Posterior vena cava (tissue), 2 donors: Measurements from ENCODE around the gene KCNK4. TPM values are rescaled to one million over a fixed set of nuclear protein-coding genes. Genes with fewer than 3 reads are reported as not detected.
A peak's percentile ranks its signal among the peaks of the same experiment; 100 is the strongest.
"Not testable (repeated sequence)": the region's sequence is repeated elsewhere in the genome, so short reads cannot be mapped to it uniquely, and the experiment has no call there.

Source experiments
- DNase-seq: peaks from one replicate; pipeline ENCODE4 v3.0.0-alpha.2; 2020; ENCODE audit warnings: low spot score
- intact Hi-C, 2 donors: fragments of 100-400 bp; cut with DNase I; formaldehyde crosslinking; loops; one replicate each; pipeline versions ENCODE4 v1.14.1 to v1.14.2; 2022 to 2023
- long read RNA-seq, 2 donors: library from polyadenylated mRNA; unstranded; transcript quantifications; one replicate each; pipeline ENCODE4 v2.0.0, GENCODE V29; 2020 to 2021
- total RNA-seq, 2 donors: library from RNA; stranded (reverse); fragmentation: NEBNext Ultra II Directional; extraction: Animal tissue kit (Norgen Biotek cat#: 25700); gene quantifications; one replicate each; pipeline ENCODE4 v1.2.1, GENCODE V29; 2021
- donor health status: DM: yes; HTN: yes; CAD: no.
- donor health status: DM: yes; HTN: yes; CAD: no.

KCNK4 gene
- not detected for total RNA-seq
- long read RNA-seq, donor 1: 0 reads
- long read RNA-seq, donor 2: 0 reads

DNA sequence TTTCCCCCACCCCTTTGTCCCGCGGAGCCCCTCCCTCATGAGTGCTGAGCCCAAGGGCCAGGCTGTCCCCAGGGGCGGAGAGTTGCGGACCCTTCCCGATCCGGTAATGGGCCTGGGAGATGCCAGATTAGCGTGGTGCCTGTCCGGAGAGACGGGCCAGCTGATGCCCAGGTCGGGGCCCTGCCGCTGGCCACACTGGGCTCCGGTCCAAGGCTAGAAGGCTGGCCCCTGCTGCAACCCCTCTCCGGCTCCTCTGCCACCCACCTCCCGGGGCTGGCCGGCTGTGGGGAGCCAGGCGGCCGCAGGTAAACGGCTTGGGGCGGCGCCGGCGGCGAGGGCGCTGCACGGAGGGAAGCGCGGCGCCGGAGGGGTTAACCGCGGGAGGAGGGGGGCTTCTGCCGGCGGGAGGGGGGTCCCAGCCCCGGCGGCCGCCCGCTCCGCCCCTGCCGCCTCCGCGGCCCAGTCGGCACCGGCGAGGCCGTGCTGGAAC is at the start of gene KCNK4:
KCNK4 (plus strand) TSS at position 41 of the 490 bp plus-strand sequence. CDS start 1,717 bp downstream, outside the sequence.
- peak; percentile 77 for DNase-seq
- intact Hi-C loops: loop anchor here in 1 of 2 donors (10.0 kb wide), 1 partner anchor 87 kb away; the partner anchor contains the start of gene FERMT3

DNA sequence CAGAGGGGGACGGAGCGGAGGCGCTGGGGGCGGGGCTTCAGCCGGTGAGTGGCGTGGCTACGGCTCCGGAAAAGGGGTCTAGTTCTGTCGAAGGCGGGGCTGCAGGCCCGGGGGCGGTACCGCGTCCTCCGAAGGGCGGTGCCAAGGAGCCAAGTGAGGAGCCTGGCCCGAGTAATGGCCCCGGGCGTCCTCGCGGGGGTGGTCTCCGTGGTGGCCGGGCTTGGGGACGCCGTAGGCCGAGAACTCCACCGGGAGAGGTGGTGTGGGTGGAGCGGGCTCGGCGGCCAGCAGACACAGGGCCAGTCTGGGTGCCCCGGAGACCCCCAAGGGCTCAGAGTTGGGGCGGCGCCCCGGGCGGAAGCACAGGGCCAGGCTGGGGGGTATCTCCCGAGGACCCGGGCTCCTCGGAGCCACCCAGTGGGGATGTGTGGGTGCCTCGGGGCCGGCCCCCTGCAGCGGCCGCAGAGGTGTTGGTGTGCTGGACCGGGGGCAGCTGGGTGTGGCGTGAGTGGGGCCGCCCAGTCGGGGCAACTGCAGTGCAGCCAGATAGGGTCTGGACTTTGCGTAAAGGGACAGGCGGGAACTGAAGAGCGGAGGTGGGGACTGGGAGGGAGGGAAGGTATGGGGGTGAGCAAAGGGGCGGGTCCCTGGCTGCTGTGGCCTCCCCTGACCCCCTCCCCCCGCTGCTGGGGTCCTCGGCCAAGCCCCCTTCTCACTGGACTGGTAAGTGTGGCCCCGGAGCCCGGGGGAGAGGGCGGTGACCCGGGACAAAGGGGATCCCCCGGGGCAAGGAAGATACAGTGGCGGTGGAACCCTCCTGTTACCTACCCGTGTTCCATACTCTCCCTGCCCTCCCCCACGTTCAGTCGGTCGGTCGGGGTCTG is 49.4 kb upstream of the KCNK4 start:
- intact Hi-C loops: loop anchor here in 1 of 2 donors (10.0 kb wide), 1 partner anchor 63 kb away; the partner anchor contains the start of genes CATSPERZ and ESRRA
- peak; percentile 89 for DNase-seq

DNA sequence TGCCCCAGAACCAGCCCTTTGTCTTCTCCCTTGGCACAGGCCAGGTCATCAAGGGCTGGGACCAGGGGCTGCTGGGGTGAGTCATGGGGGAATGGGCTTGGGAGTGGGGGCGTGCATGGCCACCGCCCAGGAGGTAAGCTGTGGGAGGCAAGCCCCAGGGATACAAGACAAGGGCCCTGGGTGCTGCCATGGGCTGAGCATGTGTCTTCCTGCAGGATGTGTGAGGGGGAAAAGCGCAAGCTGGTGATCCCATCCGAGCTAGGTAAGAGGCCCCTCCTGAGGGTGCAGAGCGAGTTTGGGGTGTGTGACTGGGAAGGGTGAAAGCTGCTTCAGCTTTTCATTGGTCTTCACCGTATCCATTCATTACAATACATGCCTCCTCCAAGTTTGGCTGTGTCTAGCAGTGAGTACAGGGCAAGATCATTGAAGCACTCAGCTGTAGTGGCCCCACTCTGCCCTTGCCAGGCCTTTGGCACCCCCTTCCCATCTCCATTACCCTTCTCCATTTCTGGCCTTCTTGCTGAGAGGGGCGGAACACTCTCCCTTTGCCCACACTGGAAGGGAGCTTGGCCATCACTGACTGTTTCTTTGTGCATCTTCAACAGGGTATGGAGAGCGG is 47.8 kb upstream of the KCNK4 start:
- intact Hi-C loops: loop anchor here in 1 of 2 donors (10.0 kb wide), 1 partner anchor 61 kb away; the partner anchor contains the start of genes CATSPERZ and ESRRA
- DNase-seq: no peak

DNA sequence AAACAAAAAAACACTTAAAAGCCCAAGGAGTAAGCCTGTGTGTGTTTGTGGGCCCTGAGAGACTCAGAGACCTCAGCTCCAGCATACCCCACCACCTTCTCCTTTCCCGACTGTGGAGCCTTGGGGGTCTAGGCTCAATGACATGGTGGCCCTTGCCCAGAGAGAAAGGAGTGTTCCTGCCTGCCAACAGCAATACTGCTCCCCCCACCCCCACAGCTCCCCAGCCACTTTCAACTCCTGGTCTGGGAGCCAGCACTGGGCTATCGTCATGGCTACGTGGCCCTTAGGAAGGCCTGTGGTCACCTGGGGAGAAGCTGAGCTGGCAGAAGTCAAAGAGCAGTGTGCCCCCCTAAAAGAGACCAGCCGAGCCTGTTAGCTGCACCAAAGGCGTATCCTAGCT is 47.0 kb upstream of the KCNK4 start:
- intact Hi-C loops: loop anchor here in 1 of 2 donors (10.0 kb wide), 1 partner anchor 61 kb away; the partner anchor contains the start of genes CATSPERZ and ESRRA
- DNase-seq: no peak

DNA sequence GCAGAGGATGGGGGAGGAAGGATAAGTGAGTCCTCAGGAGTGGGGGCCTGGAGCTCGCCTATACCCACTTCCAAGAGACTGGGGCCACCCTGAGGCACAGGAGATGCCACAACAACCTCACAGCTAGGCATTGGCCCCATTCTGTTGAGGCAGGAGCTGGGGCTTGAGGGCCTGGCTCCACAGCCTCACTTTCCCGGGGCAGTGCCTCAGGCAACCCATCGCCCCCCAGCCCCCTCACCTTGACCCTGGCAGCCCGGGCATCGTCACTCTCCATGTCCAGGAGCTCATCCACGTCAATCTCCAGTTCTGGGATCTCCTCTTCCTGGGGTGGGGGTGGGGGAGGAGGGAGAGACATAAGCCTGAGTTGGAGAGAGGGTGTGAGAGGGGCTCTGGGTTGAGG is 46.1 kb upstream of the KCNK4 start:
- no peak for DNase-seq
- intact Hi-C loops: loop anchor here in 1 of 2 donors (10.0 kb wide), 1 partner anchor 60 kb away; the partner anchor contains the start of genes CATSPERZ and ESRRA

DNA sequence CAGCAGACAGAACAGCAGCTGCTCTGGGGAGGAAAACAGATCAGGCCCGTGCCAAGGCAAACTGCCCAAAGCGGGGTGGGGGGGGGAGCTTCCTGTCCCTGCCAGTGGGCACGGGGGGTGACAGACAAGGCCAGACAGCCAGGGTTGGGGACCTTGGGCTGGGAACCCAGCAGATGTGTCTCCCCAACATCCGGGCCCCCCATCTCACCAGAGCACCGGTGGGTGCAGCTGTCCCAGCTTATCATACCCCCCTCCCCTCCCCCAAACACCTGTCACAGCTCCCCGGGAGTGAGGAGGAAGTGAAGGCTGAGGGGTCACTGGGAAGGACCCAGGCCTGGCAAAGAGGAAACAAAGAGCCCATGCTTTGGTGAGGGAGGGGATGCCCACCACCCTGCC is 45.7 kb upstream of the KCNK4 start:
- no peak for DNase-seq
- intact Hi-C loops: loop anchor here in 1 of 2 donors (10.0 kb wide), 1 partner anchor 59 kb away; the partner anchor contains the start of genes CATSPERZ and ESRRA

DNA sequence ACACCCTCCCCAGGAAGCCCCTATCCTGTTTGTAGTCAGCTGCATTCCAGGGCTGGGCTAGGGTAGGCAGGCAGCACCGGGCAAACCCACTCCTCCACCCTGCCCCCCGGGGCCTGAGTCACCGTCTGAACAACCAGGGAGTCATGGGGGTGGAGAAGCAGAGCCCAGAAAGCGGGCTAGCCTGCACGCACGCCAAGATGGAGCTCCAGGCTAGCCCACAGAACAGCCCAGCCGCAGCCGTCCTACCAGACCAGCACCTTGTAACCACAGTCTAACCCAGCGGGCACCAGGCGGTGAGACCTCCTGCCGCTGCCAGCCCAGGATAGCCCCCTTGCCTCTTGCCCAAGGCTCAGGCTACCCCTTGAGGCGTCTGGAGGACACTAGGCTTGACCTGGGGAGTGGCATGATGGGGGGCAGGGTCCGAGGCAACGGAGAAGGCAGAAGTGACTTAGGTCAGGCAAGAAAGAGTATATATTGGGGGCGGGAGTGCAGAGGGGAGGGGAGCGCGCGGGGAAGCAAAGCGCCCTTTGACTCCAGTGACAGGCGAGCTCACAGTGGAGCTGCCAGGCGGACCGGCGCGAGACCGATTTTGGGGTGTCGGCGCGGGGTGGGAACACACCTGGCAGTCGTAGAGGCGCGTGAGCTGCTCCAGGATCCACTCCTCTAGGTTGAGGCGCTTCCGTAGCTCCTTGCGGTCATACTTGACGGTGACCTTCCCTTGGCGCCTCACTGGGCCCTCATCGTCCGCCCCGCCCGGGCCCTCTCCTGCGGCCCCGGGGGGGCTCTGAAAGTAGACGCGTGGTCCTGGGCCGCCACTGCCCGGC is 45.1 kb upstream of the KCNK4 start:
- intact Hi-C loops: loop anchor here in 1 of 2 donors (10.0 kb wide), 1 partner anchor 59 kb away; the partner anchor contains the start of genes CATSPERZ and ESRRA
- DNase-seq: peak; percentile 95

DNA sequence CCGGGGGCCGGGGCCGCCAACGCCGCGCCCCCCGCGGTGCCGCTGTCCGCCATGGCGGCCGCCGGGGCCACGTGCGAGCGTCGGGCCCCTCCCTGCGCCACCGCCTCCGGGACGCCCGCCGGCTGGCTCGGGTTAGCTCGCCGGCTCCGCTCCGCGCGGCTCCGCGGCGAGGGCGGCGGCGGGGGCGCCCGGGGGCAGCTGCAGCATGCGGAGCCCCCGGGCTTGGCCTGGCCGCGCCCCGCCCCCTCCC is 44.6 kb upstream of the KCNK4 start:
- intact Hi-C loops: loop anchor here in 1 of 2 donors (10.0 kb wide), 1 partner anchor 58 kb away; the partner anchor contains the start of genes CATSPERZ and ESRRA
- not testable (repeated sequence) for DNase-seq

DNA sequence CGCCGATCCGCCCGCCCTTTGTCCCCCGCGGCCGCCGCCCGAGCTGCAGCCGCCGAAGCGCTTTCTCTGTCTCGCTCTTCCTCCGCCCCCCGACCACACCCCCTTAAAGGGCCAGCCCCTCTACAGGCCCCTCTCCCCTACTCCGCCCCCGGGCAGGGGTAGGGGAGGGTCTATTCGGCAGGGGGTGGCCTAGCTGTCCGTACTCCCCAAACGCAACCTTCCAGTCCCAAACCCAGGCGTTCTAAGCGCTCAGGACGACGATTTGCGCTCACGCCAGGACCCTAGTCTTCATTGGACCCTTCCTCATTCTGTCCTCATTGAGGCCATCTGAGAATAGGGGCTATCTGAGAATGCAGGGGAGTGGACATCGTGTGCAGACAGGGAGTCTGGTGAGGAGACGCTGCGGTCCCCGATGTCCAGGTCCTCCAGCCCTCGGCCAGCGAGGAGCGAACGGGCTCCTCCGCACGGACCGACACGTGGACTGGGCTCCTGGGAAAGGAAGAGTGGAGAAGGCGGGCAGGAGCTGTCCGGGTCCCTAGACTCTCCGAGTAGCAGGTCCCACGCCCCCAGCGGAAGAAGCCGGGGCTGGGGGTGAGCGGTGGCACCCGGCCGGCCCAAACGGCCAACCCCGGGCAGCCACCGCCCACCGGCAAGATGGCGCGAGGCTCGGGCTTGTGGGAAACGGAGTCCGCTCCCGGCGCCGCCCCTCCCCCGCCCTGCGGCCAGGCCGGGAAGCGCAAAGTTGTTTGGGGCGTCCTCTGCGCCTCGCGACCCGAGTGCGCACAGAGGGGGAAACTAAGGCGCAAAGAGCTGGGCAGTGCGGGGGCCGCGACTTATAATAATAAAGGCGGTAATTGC is 44.0 kb upstream of the KCNK4 start, which contains the start of gene PPP1R14B:
PPP1R14B (minus strand) TSS at position 73 of the 858 bp plus-strand sequence. CDS start 270 bp downstream, outside the sequence.
- DNase-seq: peak; percentile 96
- intact Hi-C loops: loop anchor here in 1 of 2 donors (10.0 kb wide), 1 partner anchor 58 kb away; the partner anchor contains the start of genes CATSPERZ and ESRRA

DNA sequence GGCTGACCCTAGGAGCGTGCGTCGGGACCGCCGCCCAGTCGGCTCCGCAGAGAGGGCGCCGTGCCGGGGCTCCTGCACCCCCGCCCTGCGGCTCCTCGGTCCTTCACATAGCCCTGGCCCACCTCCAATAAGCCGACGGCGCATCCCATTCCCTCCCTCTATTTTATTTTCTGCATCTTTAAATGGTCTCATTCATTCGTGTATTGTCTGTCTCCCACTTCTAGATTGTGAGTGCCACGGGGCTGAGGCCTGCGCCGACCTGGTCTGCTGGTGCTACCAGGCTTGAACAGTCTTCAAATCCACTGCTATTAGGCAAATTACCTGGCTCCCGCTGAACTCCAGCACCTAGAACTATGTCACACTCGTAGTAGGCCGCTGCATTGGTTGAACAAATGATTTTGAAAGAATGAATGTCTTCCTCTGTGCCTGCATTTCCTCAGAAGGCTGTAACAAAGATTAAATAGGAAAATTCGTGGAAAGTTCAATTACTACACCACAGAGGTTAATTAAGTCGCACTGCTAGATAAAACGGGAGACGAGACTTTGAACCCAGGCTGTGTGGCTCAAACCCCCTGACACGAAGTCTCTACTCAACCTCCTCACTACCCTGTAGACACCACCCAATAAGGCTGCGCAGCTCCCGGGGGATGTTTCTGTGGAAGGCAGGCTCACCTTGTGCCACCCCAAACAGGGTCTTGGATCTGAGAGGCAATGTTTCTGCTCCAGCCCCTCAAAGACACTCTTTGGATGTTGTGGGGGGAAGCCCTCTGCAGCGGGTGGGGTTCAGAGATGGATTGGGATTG is 43.2 kb upstream of the KCNK4 start:
- no peak for DNase-seq
- intact Hi-C loops: loop anchor here in 1 of 2 donors (10.0 kb wide), 1 partner anchor 57 kb away; the partner anchor contains the start of genes CATSPERZ and ESRRA

DNA sequence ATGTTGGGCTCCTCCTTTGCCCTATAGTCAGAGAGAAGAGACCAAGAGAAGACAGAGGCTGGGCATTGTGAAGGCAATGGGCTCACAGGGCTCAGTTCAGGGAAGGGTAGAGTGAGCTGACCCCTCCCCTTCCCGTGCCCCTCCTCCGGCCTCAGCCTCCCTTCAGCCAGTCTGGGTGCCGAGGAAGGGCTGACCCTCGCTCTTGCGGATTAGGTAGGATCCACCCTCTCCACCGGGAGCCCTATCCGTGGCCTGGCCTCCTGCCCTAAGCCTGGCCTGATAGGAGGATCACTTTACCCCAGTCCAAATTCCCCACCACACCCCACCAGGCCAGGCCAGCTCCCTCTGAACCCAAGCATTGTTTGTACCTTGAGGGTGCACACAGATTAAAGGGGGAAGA is 42.5 kb upstream of the KCNK4 start:
- DNase-seq: no peak

DNA sequence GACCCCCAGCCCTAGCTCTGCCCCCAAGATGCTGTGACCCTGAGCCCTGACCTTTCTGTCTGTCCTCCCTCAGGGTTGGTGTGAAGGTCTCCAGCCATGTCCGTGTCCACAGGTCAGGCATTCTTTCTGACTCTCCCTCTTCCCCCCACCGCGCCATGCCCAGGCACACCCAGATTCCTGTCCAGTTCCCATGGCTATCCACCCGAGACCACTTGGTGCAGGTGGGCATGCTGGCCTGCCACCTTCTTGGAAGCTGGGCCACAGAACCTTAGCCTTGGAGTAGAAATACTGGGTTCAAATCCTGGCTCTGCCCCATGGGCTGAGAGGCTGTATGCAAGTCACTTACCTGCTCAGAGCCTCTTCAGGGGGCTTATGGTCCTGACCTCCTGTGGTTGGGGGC is 42.1 kb upstream of the KCNK4 start:
- no peak for DNase-seq
- intact Hi-C loops: loop anchor here in 1 of 2 donors (10.0 kb wide), 1 partner anchor 56 kb away; the partner anchor contains the start of genes CATSPERZ and ESRRA

More for the DNA sequence above, 42.5 kb upstream of the KCNK4 start:
- intact Hi-C loops: loop anchor here in 1 of 2 donors (10.0 kb wide), 1 partner anchor 56 kb away; the partner anchor contains the start of genes CATSPERZ and ESRRA

DNA sequence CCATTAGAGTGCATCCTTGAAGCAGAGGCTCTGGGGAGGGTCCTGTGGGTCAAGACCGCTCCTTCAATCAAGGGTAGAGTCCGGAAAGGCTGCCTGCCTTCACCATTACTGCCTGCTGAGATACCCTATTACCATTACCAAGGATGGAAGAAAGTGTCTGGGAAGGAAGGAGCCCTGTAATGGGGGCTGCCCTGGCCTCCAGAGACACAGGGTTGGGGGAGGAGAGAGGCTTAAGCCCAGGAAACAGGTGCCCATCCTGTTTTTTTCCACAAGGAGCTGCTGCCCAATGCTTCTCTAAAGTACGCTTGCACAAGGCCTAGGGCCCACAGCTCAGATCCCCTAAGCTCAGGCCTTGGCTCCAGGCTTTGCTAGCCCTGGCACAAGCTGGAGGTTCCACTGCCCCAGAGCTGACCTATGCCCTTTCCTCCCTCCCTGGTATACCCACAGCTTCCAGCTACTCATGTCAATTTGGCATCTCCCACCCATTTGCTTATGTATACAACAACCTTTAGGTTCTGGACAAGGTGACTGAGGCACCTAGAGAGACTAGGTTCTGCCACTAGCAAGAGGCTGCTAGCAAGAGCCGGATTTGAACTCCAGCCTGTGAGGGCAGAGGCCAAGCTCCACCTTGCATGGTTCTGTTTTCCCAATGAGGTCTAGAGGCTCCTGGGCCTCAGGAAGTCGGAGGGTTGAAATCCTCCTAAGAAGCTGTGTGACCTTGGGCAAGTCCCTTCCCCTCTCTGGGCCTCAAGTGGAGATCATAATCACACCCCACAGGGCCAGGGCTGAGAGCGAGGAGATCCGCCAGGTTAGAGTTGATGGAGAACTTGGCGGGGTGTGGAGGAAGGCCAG is 41.3 kb upstream of the KCNK4 start:
- DNase-seq: no peak
- intact Hi-C loops: loop anchor here in 1 of 2 donors (10.0 kb wide), 1 partner anchor 55 kb away; the partner anchor contains the start of genes CATSPERZ and ESRRA

DNA sequence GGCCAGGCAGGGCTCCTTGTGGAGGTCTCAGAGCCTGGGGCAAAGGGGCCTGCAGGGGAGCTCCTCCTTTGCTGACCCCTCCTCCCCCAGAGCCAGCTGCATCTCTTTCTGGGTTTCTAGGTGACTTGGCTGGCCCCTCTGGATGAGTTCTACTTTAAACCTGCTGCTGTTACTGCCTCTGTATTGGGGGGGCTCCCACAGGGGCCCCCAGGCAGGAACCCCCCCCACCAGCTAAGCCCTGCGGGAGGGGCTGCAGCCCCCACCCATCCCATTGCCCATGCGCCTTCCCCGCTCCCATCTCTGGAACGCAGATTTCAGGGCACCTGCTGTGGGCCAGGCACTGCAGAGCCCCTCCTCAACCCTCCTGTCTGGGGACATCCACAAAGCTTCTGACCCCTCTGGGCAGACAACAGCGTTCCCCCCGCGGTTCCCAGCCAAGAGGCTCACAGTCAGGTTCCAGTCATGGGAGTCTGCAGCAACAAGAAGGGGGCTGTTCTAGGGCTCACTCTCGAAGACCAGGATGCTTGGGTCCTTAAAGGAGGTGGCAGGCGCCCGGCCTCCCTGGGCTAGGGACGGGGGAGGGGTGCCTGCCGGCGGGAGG is 40.6 kb upstream of the KCNK4 start:
- DNase-seq: no peak

DNA sequence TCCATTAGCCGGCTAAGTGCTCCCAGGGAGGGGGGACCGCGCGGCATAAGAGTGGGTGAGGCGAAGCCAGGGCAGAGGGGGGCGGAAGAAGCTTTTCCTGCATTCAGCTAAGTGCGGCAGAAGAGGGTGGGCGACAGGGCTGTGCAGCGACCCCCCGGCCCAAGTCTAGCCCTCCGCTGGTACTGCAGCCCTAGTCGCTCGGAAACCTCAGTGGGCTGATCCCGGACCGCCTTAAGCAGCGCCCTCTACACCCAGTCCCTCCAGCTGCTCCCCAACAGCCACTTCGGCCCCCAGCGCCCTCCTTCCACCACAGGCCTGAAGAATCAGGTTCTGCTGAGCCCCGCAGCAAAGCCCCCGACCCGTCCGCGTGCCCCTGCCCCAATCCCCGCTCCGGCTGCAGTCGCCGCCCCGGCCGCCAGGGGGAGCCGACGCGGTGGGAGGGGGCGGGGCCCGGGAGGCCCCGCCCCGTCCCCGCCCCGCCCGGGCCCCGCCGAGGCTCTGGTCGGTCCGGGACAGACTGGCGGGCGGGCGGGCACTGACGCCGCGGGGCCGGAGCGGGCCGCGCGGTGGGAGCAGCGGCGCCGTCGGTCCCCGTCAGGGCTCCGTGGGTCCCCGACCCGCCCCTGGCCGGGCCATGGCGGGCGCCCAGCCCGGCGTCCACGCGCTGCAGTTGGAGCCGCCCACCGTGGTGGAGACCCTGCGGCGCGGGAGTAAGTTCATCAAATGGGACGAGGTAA is 39.9 kb upstream of the KCNK4 start, which contains the start of gene PLCB3:
PLCB3 (plus strand) TSS at position 515 of the 737 bp plus-strand sequence; CDS start at position 635, 120 bp downstream.
- no peak for DNase-seq
- intact Hi-C loops: no loop called here

More for the DNA sequence above, 40.6 kb upstream of the KCNK4 start:
- intact Hi-C loops: no loop called here
